Measurements from ENCODE around the gene CCDC39. TPM values are rescaled to one million over a fixed set of nuclear protein-coding genes. Genes with fewer than 3 reads are reported as not detected.

The CCDC39 gene
- total RNA-seq, 1 experiment from 2014 or later = 0.79 TPM

DNA sequence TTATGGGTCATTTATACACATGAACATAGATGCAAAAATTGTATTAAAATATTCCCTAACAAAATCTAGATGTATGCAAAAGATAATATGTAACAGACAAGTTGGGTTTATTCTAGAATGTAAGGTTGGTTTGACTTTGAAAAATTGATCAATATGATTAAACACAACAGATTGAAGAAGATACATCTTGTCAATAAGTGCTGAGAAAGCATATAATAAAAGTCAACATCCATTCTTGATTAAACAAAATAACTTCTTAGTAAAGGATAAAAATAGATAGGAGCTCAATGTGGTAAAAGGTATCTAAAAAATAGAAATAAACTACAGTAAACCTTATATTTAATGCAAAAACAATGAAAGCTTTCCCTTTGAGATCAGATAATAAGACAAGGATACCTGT, 38.3 kb downstream of the CCDC39 start:
- H3K23ac ChIP-seq (ENCODE audit: insufficient read length, low read depth, low read length) = no peak overlapping the region
- no peaks in the 10 kb centered on the region for H3K36me3 Mint-ChIP-seq (ENCODE audit: insufficient read depth in 1 of 3, low read depth in 3 of 3)
- no peaks in the 10 kb centered on the region for H4K20me1 ChIP-seq (ENCODE audit: control insufficient read depth, insufficient read depth, insufficient read length)
- no peak overlapping the region for H3K56ac ChIP-seq (ENCODE audit: insufficient read length, low read depth, low read length)
- no peak overlapping the region for H3K18ac ChIP-seq (ENCODE audit: insufficient read length, low read depth, low read length)
- no peak overlapping the region for H2BK120ac ChIP-seq (ENCODE audit: low read depth, low read length, poor library complexity, severe bottlenecking)
- H3K4ac ChIP-seq (ENCODE audit: low read depth, low read length) = no peak overlapping the region
- no peaks in the 10 kb centered on the region for H3K27me3 Mint-ChIP-seq (ENCODE audit: low read depth)
- H2BK12ac ChIP-seq (ENCODE audit: insufficient read length, low read depth, low read length) = no peak overlapping the region
- DNase-seq = no peak
- H2BK15ac ChIP-seq (ENCODE audit: low read depth, low read length) = no peak overlapping the region
- H3K27me3 ChIP-seq (ENCODE audit: insufficient read depth, low read length) = no peaks in the 10 kb centered on the region
- H4K91ac ChIP-seq (ENCODE audit: insufficient read length, low read depth, low read length) = no peak overlapping the region
- no peak for TF ChIP-seq CTCF (conservative IDR thresholded peaks at IDR 0.05)
- no peaks in the 10 kb centered on the region for H3K4me1 ChIP-seq (ENCODE audit: insufficient read depth, low read length)
- no peak overlapping the region for H3K4me2 ChIP-seq (ENCODE audit: insufficient read depth, insufficient read length, low read length)
- H3K27ac ChIP-seq (ENCODE audit: insufficient read length, low read depth, low read length) = no peak overlapping the region
- no peak overlapping the region for H2AK5ac ChIP-seq (ENCODE audit: insufficient read length, low read length)
- H3K79me1 ChIP-seq (ENCODE audit: insufficient read depth, low read depth, low read length, poor library complexity, severe bottlenecking) = no peaks in the 10 kb centered on the region
- H3K79me2 ChIP-seq (ENCODE audit: insufficient read depth, low read length) = no peaks in the 10 kb centered on the region
- no peak overlapping the region for H2BK20ac ChIP-seq (ENCODE audit: low read depth, low read length, poor library complexity, severe bottlenecking)
- no peak overlapping the region for H3T11ph ChIP-seq (ENCODE audit: low read length)
- no peak overlapping the region for H2BK5ac ChIP-seq (ENCODE audit: insufficient read length, low read length)
- no peak overlapping the region for H3K27ac Mint-ChIP-seq
- H3K9ac ChIP-seq (ENCODE audit: extremely low read depth, insufficient read length, low read length) = no peak overlapping the region
- H3K14ac ChIP-seq (ENCODE audit: insufficient read depth, low read length) = no peak overlapping the region
- no peaks in the 10 kb centered on the region for H3K23me2 ChIP-seq (ENCODE audit: insufficient read length, low read depth, low read length, poor library complexity, severe bottlenecking)
- no peak overlapping the region for H4K5ac ChIP-seq (ENCODE audit: insufficient read length, low read depth, low read length)
- no peaks in the 10 kb centered on the region; a peak in 1 of 5 replicates for H3K9me3 Mint-ChIP-seq
- no peak overlapping the region for H4K8ac ChIP-seq (replicated peaks; ENCODE audit: insufficient read length, low read depth, low read length)
- no peak overlapping the region for H2AFZ ChIP-seq (ENCODE audit: low read length)
- no peaks in the 10 kb centered on the region for H3K9me3 ChIP-seq (ENCODE audit: control insufficient read depth, low read depth, low read length)
- H3K4me1 Mint-ChIP-seq = no peaks in the 10 kb centered on the region
- H3K4me3 Mint-ChIP-seq = no peak overlapping the region

All from H9 (cell line).